GF-D8 (cell line): ENCODE results near the gene ICE1.
"Not testable (repeated sequence)": the region's sequence is repeated elsewhere in the genome, so short reads cannot be mapped to it uniquely, and the experiment has no call there.

Source experiments
- DNase-seq: peaks from one replicate; lab custom pipeline; 2025; lab: John Stamatoyannopoulos, UW

Gene ICE1

DNA sequence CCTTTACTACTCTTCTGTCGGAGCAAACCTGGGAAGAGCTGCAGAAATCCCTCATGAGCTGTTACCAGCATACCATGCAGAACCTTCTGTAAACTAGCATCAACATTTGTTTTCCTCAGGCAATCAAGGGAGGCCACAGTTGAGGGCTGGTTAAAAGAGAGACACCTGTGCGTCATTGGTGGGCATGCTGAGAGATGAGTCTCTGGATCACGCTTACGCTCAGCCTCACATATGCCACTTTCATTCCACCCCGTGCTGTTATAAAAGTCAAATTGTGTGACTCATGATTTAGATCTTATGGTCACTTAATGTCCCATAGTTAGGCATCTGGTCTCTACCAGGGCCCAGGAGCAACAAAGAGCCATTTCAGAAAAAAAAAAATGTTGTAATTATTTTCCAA, 18.1 kb upstream of the ICE1 start:
- DNase-seq, result no peak

DNA sequence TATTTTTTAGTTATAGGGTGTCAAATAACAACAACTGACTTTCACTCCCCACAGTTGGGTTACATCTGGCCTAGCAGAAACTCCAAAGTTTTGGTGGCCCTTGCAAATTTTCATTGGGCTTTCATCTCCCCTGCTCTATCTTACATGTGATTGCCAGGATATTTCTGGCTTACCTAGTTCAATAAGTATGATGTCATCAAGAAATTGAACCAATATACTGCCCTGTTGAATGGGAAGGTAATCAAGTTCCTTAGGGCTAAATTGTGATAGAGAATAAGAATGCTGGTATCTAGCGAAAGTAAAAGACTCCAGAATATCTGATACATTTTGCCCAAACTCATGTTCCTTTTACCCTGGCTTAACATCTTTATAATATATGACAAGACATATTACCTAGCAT, 17.0 kb upstream of the ICE1 start:
- DNase-seq, result no peak

DNA sequence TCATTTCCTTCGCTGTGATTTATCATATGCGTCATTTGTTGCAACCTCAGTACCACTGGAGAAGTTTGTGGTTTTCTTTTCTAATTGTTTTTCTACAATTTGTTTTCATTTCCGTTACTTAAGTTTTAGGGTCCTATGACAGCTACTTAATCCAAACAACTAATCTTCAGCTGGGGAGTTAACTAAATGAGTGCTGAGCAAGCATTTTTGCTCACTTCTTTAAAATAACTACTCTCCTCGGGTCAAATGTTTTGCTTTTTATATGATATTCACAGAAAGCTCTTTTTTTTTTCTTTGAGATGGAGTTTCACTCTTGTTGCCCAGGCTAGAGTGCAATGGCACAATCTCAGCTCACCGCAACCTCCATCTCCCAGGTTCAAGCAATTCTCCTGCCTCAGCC, 14.6 kb upstream of the ICE1 start:
- DNase-seq, result no peak

DNA sequence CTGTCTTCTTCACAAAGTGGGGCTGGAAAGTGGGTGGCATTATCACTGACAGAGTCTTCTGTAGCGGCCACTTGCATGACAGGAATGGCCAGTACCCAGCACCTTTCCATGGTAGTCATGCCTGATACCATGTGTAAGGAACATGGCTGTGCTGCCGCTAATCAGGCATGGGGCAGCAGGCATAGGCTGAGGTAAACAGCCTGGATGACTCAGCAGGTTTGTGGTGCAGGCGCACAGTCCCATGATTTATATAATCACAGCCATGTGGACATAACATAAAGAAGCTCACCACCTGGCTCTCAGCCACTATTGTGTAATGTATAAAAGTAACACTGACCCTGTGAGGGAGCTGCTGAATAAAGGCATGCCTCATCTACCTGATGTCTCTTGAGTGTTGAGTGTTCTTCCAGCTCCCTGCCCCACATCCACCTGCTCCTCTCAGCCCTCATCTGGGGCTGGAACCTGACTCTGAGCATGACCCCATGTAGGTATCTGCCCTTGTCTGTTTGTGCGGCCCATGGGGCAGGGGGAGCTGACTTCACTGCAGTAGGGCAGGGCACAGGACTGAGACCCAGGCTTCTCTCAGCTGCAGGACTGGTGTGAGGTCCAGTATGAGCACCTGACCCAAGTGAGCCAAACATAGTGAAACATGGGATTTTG, 13.2 kb upstream of the ICE1 start:
- no peak for DNase-seq

DNA sequence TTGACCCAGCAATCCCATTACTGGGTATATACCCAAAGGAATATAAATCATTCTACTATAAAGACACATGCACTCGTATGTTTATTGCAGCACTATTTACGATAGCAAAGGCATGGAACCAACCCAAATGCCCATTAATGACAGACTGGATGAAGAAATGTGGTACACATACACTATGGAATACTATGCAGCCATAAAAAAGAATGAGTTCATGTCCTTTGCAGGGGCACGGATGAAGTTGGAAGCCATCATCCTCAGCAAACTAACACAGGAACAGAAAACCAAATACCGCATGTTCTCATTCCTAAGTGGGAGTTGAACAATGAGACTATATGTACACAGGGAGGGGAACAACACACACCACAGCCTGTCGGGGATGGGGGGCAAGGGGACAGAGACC, 8.6 kb upstream of the ICE1 start:
- not testable (repeated sequence) for DNase-seq

DNA sequence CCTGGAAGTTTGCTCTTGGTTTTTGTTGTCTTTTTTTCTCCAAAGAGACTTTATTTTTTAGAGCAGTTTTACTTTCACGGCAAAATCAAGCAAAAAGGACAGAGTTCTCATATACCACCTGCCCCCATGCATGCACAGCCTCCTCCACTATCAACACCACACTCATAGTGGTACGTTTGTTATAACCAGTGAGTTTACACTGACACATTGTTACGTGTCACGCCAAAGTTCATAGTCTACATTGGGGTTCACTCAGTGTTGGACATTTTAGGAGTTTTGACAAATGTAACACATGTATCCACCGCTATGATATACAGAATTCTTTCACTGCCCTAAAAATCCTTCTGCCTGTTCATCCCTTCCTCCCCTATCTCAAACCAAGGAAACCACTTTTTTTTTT, 7.5 kb upstream of the ICE1 start:
- DNase-seq, result no peak

DNA sequence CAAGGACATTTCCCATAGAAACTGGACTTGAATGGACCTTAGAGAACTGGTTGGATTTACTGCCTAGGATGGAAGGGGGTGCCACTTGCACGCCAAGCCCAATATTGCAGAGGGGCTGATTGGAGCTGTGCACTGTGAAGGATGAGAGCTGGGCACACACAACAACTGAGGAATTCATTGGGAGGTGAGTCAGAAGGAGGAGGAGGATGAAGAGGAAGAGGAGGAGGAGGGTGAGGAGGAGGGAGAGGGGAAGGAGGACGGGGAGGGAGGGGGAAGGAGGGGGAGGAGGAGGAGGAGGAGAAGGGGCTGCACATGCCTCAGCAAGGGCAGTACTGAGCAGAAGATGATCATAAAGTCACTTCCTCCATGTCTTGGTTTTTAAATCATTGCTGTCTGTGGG, 5.7 kb upstream of the ICE1 start:
- DNase-seq, result no peak

DNA sequence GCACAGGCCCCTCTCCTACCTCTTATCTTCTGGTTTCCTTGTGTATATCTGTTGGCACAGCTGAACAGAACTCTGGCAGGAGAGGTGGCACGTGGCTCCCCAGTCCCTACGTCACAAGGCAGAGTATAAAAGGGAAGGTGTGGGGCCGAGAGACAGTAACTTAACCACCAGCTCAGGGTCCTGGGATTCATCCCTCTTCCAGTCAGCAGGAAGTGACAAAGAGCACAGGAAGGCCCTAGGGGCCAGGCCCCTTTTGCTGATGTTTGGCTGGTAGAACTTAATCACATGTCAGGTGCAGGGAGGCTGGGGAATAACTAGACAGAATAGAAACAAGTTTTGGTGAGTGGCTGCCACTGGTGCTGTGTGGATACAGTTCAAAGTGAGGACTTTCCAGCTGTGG, 4.5 kb upstream of the ICE1 start:
- no peak for DNase-seq

DNA sequence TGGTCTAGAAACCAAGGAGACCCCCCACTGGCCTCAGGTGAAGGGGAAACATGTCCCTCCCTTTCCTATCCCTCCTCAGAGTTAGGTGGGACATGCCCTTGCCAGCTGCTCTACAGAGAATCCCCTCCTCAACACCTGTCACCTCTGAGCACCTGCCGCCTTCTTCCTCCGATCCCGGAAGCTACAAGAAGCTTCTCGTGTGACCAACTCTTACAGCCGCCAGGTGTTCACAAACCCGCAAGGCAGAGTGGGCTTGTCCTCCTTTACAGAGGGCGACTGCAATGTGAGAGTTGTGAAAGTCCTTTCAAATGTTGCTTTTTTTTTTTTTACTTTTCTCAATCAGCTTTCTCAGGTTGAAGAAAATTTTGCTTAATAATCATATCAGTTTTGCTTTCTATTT, 3.7 kb upstream of the ICE1 start:
- no peak for DNase-seq

DNA sequence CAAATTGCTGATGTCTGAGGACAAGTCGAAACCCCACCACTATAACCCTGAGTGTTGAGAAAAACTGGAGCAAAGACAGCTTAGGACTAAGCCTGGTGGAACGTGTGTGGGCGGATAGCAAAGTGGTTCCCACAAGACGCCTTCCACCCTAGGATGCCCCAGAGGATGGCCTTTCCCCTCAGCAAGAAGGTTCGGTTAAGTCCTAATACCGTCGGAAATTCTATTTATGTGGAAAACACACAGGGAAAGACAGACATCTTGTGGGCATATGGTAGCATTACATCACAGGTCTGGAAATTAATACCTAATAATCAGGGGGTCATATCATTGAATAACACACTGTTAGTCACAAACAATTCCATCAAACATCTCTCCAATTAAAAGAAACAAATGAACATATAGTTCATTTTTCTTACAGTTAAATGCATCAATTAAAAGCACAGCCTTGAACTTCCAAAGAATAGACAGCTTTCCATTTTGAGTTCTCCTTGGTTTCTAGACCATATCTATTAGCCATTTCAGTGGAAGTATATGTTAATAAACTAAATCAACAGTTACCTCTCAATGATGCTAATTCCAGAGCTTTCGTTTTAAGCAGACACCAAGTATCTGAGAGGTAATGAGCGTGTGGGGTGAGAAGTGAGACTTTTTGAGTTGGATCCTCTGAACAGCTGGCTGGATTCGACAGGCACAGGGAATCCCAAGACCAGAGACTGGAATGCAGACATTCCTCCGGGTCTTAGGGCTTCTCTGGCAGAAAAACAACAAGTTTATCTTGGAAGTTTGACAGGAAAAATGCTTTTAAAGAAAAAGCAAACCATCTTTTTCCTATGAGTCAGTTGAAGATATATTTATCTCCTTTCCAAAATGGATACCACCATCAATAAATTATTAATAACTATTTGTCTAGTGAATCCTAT, 2.9 kb upstream of the ICE1 start:
- DNase-seq, result no peak

DNA sequence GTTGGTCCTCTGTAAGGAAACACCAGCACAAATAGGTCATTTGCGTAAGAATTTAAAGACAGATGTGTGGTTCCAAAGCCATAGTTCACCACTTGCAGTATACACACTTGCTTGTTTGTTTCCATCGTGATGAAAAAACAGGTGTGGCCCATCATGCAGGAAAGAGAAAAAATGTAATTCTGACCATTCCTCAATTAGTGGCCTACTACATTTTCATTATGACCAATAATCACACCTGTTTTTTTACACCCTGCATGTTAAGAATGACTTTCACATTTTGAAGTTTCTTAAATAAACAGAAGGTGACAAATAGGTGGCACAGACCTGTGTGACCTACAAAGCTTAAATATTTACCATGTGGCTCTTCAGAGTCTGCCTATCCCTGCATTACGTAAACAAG, 2.2 kb upstream of the ICE1 start:
- DNase-seq, result no peak

DNA sequence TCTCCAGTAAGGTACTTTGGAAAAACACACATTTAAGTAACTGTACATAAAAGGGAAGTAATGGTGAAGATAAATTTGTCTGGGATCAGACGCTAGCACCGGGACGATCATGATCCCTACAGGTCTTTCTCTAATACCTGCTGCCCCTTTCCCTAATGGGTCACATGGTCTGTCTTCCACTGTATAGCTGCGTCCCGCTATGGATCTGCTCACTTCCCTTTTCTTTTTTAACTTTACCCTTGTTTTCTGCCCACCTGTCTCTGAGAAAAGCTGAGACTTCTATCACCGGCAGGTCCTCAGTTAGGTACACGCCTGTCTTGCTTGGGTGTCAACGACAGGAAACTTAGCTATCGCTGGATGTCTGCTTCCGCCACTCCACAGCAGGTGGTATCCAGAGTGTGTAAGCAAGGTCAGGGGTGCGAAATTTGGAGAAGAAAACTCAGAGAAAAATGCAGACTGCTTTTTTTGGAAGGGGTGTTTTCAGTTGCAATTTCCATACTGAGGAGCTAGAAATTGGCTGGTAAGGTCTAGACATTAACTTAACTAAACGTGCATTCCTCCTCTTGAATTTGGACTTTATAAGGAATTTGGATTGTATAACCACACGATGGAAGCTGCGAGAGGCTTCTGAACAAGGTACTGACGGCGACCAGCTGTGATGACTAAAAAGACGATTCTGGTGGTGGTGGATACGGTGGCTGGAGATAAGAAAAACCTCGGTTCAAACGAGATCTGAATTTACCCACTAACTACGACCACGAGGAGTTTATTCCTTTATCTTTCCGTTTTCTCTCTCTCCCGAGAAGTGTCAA, 1.1 kb upstream of the ICE1 start:
- DNase-seq, result peak; percentile 2

DNA sequence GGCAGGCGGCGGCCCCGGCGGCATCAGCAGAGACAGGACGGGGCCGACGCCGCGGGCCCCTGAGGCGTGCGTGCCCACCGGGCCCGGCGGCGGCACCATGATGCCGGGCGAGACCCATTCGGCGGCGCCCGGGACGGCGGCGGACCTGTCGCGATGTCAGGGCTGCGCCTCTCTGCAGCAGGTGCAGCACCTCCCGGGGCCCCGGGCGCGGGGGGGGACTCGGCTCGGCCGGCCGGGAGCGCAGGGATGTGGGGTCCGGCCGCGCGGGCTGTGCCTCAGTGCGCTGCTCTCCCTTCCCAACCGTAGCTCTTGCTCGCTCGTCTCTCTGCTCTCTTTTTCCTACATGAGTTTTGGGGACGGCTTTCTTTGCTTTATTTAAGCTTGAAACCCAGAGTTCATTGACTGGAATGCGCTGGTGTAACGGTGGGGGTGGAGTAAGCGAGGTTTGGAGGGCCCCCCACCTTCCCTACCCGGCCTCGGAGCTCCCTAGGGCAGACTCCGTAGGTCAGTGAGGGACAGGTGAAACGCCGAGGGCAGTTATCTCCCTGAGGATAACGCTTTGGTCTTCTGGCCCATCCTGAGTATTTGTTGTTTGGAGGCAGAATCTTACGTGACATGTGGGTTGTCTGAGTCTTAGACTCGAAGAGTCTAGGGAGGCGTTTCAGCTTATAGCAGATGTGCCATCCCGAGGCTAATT, 490 bp downstream of the ICE1 start:
- DNase-seq, result no peak

DNA sequence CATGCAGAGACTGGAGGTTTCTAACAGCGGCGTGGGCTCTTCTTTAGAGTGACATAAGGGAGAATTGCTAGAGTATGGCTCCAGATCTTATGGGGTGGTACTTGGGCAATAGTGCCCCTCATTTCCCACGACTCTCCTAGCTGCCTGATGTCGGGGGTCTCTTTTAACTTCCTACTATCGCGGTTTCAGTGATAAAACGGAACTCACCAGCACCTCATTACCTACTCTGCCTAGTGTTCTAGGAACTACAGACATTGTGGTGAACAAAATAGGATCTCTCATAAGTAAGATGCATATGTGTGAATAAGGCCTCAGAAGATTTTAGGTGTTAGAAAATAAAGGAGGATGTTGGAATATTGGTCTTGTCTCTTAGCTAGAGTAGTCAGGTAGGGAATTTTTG, 1.1 kb downstream of the ICE1 start:
- DNase-seq, result no peak

DNA sequence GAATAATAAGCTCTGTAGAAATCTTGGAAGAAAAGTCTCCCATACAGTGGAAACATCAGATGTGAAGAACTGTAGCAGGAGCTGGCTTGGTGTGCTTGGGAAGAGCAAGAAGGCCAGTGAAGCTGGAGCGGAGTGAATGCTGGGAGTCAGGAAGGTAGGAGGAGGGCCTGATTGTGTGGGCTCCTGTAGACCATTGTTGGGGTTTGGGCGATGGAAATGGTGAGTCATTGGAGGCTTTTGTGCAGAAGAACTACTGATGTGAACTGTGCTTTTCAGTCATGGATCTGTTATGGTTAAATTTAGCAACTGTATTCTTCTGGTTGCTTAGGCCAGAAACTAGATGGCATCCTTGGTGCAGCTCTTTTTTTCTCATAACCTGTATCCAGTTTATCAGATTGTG, 2.3 kb downstream of the ICE1 start:
- DNase-seq, result no peak

DNA sequence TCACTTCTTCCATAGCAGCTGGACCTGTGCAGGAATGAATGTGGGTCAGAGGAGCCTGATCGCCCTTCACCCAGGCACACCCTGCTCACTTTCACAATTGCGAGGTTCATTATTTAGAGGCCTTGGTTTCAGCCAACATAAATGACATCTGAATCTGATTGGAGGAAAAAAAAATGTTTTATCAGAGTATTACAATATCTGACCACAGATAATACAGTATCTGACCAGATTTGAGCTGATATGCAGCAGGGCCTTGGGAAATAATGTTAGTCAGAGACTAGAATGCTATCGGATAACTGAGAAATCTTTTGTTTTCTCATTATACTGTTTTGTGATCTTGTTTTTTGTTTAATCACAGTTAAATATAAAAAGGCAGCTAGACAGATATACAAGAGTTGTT, 7.7 kb downstream of the ICE1 start:
- DNase-seq, result no peak

DNA sequence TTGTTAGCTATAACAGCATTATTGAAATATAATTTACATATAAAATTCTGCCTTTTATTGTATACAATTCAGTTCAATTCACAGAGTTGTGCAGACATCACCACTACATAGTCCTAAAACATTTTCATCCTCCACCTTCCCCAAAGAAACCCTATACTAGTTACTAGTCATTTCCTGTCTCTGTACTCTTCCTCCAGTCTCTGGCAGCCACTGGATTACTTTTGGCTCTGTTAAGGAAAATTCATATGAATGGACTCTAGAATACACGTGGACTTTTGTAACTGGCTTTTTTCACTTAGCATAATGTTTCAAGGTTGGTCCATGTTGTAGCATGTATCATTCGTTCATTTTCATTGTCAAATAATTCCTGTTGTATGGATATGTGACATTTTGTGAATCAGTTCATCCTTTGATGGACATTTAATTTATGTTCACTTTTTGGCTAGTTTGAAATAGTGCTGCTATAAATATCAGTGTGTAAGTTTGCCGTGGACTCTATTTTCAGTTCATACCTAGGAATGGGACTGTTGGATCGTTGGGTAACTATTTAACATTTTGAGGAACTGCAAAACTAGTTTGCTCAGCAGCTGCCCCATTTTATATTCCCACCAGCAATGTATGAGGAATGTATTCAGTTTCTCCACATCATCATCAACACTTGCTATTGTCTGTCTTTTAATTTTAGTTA, 9.7 kb downstream of the ICE1 start:
- DNase-seq, result no peak

DNA sequence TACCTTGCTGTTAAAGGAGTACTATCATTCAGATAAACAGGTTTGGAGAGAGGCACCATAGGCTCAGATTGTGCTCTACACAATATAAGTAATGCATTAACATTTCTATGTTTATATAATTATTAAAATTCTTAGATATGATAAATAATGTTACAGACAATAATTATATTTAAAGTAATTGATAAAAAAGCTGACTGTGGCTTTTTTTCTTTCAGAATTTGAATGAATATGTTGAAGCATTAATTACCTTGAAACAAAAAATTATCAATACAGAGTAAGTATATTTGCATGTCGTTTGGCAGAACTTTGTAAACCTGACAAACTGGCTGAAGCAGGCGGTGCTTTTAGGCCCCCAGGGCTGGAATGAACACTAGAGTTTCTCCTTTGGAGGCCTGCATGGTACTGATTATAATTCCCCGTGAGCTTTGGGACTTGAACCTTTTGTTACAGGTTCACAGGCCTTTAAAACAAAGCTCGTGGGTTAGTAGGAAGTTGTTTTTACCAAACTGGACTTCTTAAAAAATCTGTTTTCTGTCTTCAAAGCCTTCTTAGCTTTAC, 13.8 kb downstream of the ICE1 start:
- no peak for DNase-seq

DNA sequence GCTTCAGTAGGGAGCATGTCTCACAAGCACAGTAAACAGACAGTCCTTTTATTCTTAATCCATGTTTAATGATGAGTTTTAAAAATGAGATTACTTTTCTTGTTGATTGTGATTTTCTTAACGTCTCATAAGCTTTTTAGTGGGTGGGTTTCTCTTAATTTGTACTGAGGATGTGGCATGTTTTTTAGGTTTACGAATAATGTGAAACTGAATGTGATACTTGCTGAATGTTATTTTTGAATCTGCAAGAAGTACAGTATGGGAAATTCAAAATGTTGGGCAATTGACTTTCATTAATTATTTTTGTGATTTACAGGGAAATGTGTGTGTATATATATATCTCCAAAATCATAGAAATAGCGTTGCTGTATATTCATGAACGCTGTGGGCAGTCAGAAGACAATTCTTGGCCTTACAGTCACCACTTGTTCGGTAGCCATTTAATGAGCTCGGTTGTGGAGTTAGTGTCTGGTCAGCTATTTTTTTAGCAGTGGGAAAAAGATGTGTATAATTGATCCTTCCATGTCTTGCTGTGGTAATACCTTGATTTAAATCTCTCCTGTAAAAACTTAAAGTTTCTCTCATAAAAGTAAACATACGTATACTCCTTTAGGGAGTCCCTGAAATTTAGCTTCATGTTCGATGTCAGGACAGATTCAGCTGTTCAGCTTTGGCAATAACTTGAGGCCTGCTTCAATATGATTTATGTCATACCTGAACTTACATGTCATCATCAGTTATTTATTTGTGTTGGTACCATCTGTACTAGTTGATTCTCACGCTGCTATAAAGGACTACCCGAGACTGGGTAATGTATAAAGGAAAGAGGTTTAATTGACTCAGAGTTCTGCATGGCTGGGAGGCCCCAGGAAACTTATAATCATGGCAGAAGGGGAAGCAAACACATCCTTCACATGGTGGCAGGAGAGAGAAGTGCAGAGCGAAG, 15.0 kb downstream of the ICE1 start:
- DNase-seq, result no peak

DNA sequence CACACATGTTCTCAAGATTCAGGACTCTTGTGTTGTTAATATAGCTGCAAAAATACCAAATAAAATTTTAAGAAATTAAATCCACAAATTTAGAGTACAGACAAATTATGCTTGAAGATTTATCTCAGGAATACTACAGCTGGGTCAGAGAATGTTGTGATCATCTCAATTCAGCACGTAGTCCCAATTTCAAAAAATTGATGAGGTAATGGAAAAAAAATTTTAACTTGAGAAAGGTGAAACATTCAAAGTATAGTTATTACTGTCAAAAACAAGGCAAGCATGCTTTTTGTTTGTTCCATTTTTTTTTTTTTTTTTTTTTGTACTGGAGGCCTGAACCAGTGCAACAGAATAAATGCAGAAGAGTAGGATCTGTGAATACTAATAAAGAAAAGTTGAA, 29.4 kb downstream of the ICE1 start:
- no peak for DNase-seq
